HEK293T (cell line): ENCODE data around the gene GATA2.

Experiments used
- BHLHE40 ChIP-seq: fragments of 450-650 bp; IDR thresholded peaks from 2 replicates; pipeline ENCODE4 v1.6.1; 2016; ENCODE audit warnings: mild to moderate bottlenecking, moderate library complexity, borderline replicate concordance
- CTBP1 ChIP-seq: fragments of 450-650 bp; IDR thresholded peaks from 2 replicates; pipeline ENCODE4 v1.6.1; 2016; ENCODE audit warnings: borderline replicate concordance
- ELF4 ChIP-seq: fragments of 450-650 bp; IDR thresholded peaks from 2 replicates; pipeline ENCODE4 v1.6.1; 2017; ENCODE audit warnings: antibody characterized with exemption
- FOXA1 ChIP-seq: fragments of 450-650 bp; IDR thresholded peaks from 2 replicates; pipeline ENCODE4 v1.6.1; 2016; ENCODE audit warnings: mild to moderate bottlenecking
- FOXK2 ChIP-seq: fragments of 450-650 bp; IDR thresholded peaks from 2 replicates; pipeline ENCODE4 v1.6.1; 2016; ENCODE audit warnings: mild to moderate bottlenecking
- FOXM1 ChIP-seq: fragments of 450-650 bp; IDR thresholded peaks from 2 replicates; pipeline ENCODE4 v1.6.1; 2017; ENCODE audit warnings: mild to moderate bottlenecking, borderline replicate concordance
- HDGF ChIP-seq: fragments of 450-650 bp; IDR thresholded peaks from 2 replicates; pipeline ENCODE4 v1.6.1; 2017; ENCODE audit warnings: antibody characterized with exemption, borderline replicate concordance
- L3MBTL2 ChIP-seq: fragments of 450-650 bp; conservative IDR thresholded peaks from 2 replicates; pipeline ENCODE4 v1.6.1; 2016; ENCODE audit warnings: mild to moderate bottlenecking
- NFRKB ChIP-seq: fragments of 450-650 bp; IDR thresholded peaks from 2 replicates; pipeline ENCODE4 v1.6.1; 2016; ENCODE audit warnings: mild to moderate bottlenecking, moderate library complexity
- SP1 ChIP-seq: fragments of 450-650 bp; IDR thresholded peaks from 2 replicates; pipeline ENCODE4 v1.6.1; 2017
- SUZ12 ChIP-seq: fragments of 450-650 bp; IDR thresholded peaks from 2 replicates; pipeline ENCODE4 v1.6.1; 2016; ENCODE audit warnings: mild to moderate bottlenecking
- TARDBP ChIP-seq: fragments of 450-650 bp; IDR thresholded peaks from 2 replicates; pipeline ENCODE4 v1.6.1; 2016
- ZNF384 ChIP-seq: fragments of 450-650 bp; IDR thresholded peaks from 2 replicates; pipeline ENCODE4 v1.6.1; 2016
- TF ChIP-seq, protein P1 (sequence below): fragments of 450-650 bp; IDR thresholded peaks from 2 replicates; pipeline ENCODE4 v1.6.1; 2016

DNA sequence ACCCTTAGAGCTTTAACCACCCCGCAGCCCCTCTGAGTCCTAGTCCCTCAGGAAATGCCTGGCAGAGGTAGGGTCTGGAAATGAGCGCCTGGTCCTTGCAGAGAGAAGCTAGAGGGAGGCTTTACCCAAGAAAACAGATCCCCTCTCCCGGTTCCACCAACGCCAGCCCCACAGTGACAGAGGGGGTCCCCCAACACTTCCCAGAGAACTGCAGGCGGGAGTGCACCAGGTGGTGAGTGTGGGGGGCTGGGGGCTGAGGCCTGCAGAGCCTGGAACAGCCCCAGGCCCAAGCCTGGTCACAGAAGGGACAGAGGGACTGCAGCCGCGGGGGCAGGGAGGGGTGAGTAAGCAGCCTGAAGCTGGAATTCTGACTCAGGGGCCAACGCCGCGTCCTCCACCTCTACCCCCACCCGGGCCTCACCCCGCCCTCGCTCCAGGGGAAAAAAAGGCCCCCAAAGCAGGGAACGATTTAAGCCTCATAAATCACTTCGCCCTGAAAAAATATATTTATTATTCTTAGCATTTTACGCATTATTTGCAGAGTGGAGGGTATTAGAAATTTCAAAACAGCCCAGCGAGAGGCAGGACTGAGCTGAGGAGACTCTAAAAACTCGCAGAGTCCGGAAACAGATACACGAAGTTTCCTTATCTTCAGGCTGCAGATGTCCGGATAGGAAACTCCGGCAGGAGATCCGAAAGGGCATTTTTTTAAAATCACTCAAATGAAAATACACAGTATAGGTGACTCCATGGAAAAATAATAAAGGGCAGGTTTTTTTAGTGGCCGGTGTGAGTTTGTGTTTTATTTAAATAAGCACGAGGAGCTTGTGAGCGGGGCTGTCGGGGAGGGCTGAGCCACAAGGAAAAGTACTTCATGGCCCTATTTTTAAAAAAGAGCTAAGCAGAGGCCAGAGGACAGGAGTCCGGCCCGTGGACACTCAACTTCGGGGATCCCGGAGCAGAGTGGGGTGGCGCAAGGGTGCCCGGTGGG lies 10.0 kb downstream of the GATA2 start:
- no peak for TF ChIP-seq SUZ12
- no peak for TF ChIP-seq ELF4
- no peak for TF ChIP-seq CTBP1
- no peak for TF ChIP-seq NFRKB
- TF ChIP-seq L3MBTL2, result no peak
- no peak for TF ChIP-seq FOXA1
- TF ChIP-seq TARDBP, result no peak
- TF ChIP-seq FOXM1, result no peak
- TF ChIP-seq, protein P1, sequence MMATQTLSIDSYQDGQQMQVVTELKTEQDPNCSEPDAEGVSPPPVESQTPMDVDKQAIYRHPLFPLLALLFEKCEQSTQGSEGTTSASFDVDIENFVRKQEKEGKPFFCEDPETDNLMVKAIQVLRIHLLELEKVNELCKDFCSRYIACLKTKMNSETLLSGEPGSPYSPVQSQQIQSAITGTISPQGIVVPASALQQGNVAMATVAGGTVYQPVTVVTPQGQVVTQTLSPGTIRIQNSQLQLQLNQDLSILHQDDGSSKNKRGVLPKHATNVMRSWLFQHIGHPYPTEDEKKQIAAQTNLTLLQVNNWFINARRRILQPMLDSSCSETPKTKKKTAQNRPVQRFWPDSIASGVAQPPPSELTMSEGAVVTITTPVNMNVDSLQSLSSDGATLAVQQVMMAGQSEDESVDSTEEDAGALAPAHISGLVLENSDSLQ, result no peak
- TF ChIP-seq HDGF, result no peak
- TF ChIP-seq FOXK2, result no peak
- TF ChIP-seq ZNF384, result no peak
- TF ChIP-seq SP1, result no peak
- no peak for TF ChIP-seq BHLHE40
